Fibroblast of skin of back (primary cell): ENCODE measurements around the gene UST. TPM values are rescaled to one million over a fixed set of nuclear protein-coding genes. Genes with fewer than 3 reads are reported as not detected.

ENCODE experiments used
- DNase-seq: peaks from one replicate; pipeline ENCODE4 v3.0.0-alpha.2; 2013
- polyA plus RNA-seq, 2 experiments: library from polyadenylated mRNA; unstranded; fragments of 120-200 nt; gene quantifications; one replicate each; pipeline ENCODE4 v1.2.1, GENCODE V29; 2013; ENCODE audit not compliant: insufficient read length in 2 of 2

UST gene
- 10.1 TPM for polyA plus RNA-seq (2013, experiment 1 of 2; ENCODE audit: insufficient read length)
- 14.8 TPM for polyA plus RNA-seq (2013, experiment 2 of 2; ENCODE audit: insufficient read length)

- DNase-seq, result peak; percentile 95
These were observed at the start of gene UST for GRCh38 chr6:148746363-148747144. Gene UST (plus strand): TSS chr6:148747030. CDS start chr6:148747431, 401 bp downstream.

GRCh38 chr6:148697895-148698440 lies 48.9 kb upstream of the UST start:
- DNase-seq, result no peak

DNA sequence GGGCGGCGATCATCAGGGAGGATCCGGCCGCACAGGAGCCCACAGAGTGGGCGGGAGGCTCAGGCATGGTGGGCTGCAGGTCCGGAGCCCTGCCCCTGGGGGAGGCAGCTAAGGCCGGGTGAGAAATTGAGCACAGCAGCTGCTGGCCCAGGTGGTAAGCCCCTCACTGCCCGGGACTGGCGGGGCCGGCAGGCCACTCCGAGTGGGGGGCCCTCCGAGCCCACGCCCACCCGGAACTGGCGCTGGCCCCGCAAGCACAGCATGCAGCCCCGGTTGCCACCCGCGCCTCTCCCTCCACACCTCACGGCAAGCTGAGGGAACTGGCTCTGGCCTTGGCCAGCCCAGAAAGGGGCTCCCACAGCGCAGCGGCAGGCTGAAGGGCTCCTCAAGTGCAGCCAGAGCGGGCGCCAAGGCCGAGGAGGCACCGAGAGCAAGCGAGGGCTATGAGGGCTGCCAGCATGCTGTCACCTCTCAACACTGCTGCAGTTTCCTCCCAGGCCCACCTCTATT lies 48.1 kb upstream of the UST start:
- no peak for DNase-seq

DNA sequence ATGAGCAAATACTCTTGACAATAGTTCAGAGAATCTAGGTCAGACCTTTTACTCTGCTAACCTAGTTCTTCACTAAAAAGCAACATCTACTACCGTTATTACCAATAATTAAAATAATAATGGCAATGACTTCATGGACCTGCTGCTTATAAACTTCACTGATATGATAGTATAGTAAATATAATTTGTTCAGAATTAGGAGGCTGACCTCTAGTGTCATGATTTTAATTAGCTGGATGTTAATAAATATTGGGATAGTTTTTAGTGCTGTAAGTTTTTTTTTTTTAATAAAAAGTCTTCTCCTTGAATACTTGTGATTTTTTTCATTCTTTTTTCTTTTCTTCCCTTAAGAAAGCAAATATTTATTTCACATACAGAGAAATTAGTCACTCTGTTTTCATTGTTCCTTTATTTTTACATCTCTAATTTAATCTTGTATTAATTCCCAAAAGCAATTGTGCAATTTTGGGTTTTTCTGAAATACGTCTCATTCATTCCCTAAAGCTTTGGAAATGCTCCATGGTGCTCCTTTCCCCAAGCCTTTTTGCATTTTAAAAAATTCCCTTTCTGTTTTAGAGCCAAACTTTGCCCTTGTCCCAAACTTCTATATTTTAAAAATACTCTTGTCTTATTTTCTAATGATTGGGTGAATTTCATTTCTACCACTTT lies 46.6 kb upstream of the UST start:
- no peak for DNase-seq

- peak; percentile 35 for DNase-seq
These were observed 46.0 kb upstream of the UST start for GRCh38 chr6:148700741-148701311.

GRCh38 chr6:148701375-148701774 lies 45.5 kb upstream of the UST start:
- DNase-seq, result no peak

DNA sequence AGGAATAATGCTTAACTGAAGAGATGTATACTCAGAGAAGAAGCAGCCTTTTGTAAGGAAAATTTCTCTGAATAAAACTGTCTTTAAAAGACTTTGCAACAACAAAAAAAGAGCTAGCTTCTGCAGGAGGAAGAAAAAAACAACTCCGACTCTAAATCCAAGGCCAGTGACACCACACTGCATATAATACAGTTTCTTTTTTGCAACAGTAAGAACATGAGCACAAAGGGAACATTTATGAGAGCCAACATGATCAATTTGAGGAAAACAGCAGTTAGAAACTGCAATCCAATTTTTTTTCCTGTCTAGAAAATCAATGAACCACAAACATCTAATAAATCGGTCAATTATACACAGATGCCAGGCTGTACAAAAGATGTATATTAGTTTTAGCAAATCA lies 42.9 kb upstream of the UST start:
- no peak for DNase-seq

- no peak for DNase-seq
These were observed 42.2 kb upstream of the UST start for GRCh38 chr6:148704400-148705246.

DNA sequence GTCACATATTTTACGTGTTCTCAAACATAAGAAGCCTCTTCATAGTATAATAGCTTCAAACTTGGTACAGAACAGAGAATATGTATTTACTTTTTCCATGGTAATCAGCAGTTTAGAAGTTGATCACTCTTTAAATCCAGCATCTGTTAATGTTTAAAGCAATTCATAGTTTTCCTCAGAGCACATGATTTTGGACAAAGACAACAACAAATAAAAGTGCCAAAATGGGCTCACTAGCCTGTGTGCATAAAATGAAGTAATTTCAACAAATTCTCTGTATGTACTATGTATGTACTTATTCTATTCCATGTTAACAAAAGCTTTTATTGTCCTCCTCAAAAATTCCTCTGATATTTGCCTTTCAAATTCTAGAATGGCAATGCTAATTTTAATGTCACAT lies 38.1 kb upstream of the UST start:
- DNase-seq, result no peak

GRCh38 chr6:148709577-148709976 lies 37.3 kb upstream of the UST start:
- DNase-seq, result peak; percentile 18

- DNase-seq, result peak; percentile 59
These were observed 34.8 kb upstream of the UST start for GRCh38 chr6:148711833-148712654.

DNA sequence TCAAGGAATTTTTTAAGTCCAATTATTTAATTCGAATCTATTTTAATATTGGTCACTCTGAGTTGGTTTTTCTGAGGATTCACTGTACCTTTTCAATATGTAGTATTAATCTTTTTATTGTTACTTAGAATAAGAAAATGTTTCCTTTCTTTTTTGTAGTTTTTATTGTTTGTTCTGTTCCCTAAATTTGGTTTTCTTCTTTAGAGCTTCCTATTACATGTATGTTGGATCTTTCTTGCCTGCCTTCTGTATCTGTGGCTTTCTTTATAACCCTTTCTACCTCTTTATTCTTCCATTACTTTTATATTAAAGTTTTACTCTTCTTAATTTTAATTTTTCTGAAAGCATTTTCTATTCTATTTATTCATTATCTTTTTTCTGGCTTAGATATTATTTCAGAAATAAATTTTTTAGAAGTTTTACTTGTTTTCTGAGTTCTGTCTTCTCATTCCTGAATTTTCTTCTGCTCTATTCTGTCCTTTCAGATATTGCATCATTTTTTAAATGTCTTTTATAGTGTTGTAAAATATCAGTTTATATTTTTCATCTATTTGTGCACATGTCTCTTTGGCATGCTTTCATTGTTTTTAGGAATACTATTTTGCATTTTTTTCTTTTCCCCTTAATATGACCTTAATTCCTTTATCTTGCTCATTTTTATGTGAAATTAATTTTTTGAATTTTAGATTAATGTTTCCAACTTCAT lies 33.6 kb upstream of the UST start:
- DNase-seq, result no peak

DNA sequence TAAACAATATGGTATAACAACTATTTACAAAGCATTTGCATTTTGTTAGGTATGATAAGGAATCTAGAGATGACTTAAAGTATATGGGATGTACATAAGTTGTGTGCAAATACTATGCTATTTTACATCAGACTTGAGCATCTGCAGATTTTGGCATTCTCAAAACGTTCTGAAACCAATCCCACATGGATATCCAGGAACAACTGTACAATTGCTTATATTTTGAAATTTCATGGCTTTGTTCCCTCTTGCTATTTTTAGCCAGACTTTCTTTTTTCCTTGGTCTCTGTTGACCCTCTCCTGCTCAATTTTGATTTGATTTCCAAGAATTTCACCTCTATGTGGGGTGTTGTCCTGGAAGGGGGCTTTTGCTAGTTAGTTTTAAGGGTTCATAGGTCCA lies 32.9 kb upstream of the UST start:
- DNase-seq, result no peak

- no peak for DNase-seq
These were observed 30.0 kb upstream of the UST start for GRCh38 chr6:148716811-148717210.

- peak; percentile 61 for DNase-seq
These were observed 26.4 kb upstream of the UST start for GRCh38 chr6:148720406-148720805.

DNA sequence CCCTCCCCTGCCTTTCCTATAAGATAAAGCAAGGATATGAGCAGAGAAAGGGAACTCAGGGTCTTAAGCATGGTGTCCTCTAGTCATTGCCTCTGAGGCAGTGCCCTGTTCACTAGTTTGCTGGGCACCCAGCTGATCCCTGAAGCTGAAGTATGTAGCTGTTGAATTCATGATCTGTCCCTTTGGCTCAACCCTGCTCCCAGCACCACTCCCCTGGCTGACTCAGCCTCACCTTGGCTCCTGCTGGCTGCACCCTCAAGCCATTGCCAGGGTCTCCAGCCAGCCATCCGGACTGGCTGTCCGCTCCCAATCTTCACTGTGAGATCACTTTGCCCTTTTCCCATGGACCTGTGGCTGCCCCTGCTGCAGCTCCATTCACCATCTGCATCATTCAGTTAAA lies 25.9 kb upstream of the UST start:
- DNase-seq, result no peak

- peak; percentile 87 for DNase-seq
These were observed 23.3 kb upstream of the UST start for GRCh38 chr6:148723484-148723883.

DNA sequence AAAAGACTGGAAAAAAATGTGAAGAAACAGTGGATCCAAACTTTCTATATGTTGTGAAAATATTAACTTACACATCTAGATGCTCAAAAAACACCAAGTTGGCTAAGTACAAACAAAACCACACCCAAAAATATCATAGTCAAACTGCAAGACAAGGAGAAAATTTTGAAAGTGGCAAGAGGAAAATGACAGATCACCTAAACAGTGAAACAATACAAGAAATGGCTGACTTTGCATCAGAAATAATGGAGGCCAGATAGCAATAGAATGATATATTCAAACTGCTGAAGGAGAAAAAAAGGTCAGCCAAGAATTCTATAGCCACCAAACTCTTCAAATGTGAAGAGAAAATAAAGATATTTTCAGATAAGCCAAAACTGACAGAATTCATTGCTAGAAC lies 22.4 kb upstream of the UST start:
- DNase-seq, result no peak

DNA sequence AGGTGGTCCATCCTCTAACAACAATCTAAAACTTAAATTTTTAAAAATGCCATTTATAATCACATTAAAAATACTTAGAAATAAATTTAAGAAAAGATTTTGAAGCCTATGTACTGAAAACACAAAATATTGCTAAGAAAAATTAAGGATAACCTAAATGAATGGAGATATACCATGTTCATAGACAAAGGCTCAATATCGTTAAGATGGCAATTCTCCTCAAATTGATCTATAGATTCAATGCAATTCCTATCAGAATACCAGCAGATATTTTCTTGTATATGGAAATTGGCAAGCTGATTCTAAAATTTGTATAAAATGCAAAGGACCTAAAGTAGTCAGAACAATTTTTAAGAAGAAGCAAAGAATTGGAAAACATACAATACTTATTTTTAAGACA lies 19.7 kb upstream of the UST start:
- DNase-seq, result no peak

DNA sequence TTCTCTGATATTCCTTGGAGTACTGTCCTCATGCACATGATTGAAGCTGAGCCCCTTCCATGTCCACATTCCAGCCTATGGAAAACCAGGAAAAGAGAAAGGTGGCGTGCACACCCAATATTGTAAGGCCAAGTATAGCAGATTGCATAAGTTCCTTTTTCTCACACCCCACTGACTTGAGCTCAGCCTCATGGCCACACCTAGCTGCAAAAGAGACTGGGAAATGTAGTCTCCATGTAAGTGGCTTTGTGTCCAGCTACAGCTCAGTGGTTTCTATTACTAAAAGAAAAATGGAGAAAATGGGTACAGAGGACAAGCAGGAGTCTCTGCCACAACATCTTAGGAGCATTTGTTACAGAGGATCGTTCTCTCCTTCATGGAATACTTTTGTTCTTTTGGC lies 10.8 kb upstream of the UST start:
- no peak for DNase-seq
